A673 (cell line): ENCODE measurements around the gene SEL1L3. TPM values are rescaled to one million over a fixed set of nuclear protein-coding genes. Genes with fewer than 3 reads are reported as not detected.

ENCODE experiments used
- BruUV-seq: library from RNA; stranded (reverse); fragments of 400-500 nt; replicated peaks from 2 replicates; lab custom pipeline; 2021; lab: Mats Ljungman, UMichigan
- CTCF ChIA-PET: fragments of 300-600 bp; sonication (Branson Sonifier 250); formaldehyde crosslinking; loops from one replicate; lab custom pipeline; 2022; ENCODE audit warnings: antibody characterized with exemption; lab: Charles Lee
- POLR2A ChIA-PET: fragments of 300-600 bp; sonication (Branson Sonifier 250); formaldehyde crosslinking; loops from one replicate; lab custom pipeline; 2022; ENCODE audit warnings: antibody characterized with exemption; ENCODE audit not compliant: low non-redundant PET; lab: Charles Lee
- DNase-seq: peaks from one replicate; pipeline ENCODE4 v3.0.0-alpha.2; 2015; ENCODE audit warnings: low spot score
- H3K27ac ChIP-seq: fragments of 200-600 bp; sonication (generic); 2 replicates; pipeline ENCODE4 v1.5.1; 2016; ENCODE audit warnings: mixed run types, low read depth, mild to moderate bottlenecking, mixed read lengths, antibody characterized with exemption, low read length; ENCODE audit not compliant: poor library complexity, severe bottlenecking
- H3K27me3 ChIP-seq: fragments of 200-600 bp; sonication (generic); replicated peaks from 2 replicates; pipeline ENCODE4 v1.6.1; 2017; ENCODE audit warnings: mixed run types, low read depth, mild to moderate bottlenecking, mixed read lengths, antibody characterized with exemption, low read length; ENCODE audit not compliant: insufficient read depth, poor library complexity
- H3K36me3 ChIP-seq: fragments of 200-600 bp; sonication (generic); 2 replicates; pipeline ENCODE4 v1.6.1; 2016; ENCODE audit warnings: mixed run types, mild to moderate bottlenecking, mixed read lengths, antibody characterized with exemption, low read length; ENCODE audit not compliant: insufficient read depth, poor library complexity, severe bottlenecking
- H3K4me1 ChIP-seq: fragments of 200-600 bp; sonication (generic); 2 replicates; pipeline ENCODE4 v1.6.1; 2017; ENCODE audit warnings: mixed run types, mild to moderate bottlenecking, mixed read lengths, antibody characterized with exemption, low read length; ENCODE audit not compliant: insufficient read depth, poor library complexity, severe bottlenecking
- H3K4me3 ChIP-seq: fragments of 200-600 bp; sonication (generic); 2 replicates; pipeline ENCODE4 v1.5.1; 2016; ENCODE audit warnings: low read depth, mixed run types, mild to moderate bottlenecking, mixed read lengths, low read length; ENCODE audit not compliant: poor library complexity, severe bottlenecking
- H3K9me3 ChIP-seq: fragments of 200-600 bp; sonication (generic); 2 replicates; pipeline ENCODE4 v1.6.1; 2016; ENCODE audit warnings: mixed run types, low read depth, mild to moderate bottlenecking, mixed read lengths, antibody characterized with exemption, low read length; ENCODE audit not compliant: poor library complexity, severe bottlenecking
- CTCF ChIP-seq: fragments of 300-800, 200-600 bp; sonication (generic); conservative IDR thresholded peaks from 2 replicates; pipeline ENCODE4 v1.5.1; 2017; ENCODE audit warnings: low read depth, mild to moderate bottlenecking, antibody characterized with exemption, low read length, moderate library complexity, mixed read lengths
- EZH2 ChIP-seq: fragments of 200-600 bp; sonication (generic); IDR thresholded peaks from 2 replicates; pipeline ENCODE4 v1.6.1; 2017; ENCODE audit warnings: borderline replicate concordance, low read depth, mild to moderate bottlenecking, mixed read lengths, antibody characterized with exemption, low read length; ENCODE audit not compliant: poor library complexity, severe bottlenecking
- intact Hi-C: fragments of 100-400 bp; cut with micrococcal nuclease; formaldehyde crosslinking; loops from one replicate; pipeline ENCODE4 v1.10.0; 2022; ENCODE audit not compliant: unreplicated experiment
- total RNA-seq: library from RNA; stranded (reverse); gene quantifications from 2 replicates; pipeline ENCODE4 v1.2.3, GENCODE V29; 2021

SEL1L3 gene
- total RNA-seq, 1 experiment from 2014 or later = 40.0 TPM

- BruUV-seq = no TSS peak
- no peak overlapping the region for H3K4me3 ChIP-seq
- H3K27me3 ChIP-seq = no peaks in the 10 kb centered on the region
- TF ChIP-seq CTCF (no peak), EZH2 (no peak)
- intact Hi-C loops = no loop called here
- DNase-seq = no peak
- H3K9me3 ChIP-seq = no peaks in the 10 kb centered on the region
- ChIA-PET POLR2A (no interaction called here), CTCF (no interaction called here)
- no peaks in the 10 kb centered on the region for H3K4me1 ChIP-seq
- H3K27ac ChIP-seq = no peak overlapping the region
- H3K36me3 ChIP-seq = peaks cover 23% of the 10 kb centered on the region
Measured at GRCh38 chr4:25776795-25777194, 86.0 kb downstream of the SEL1L3 start.

GRCh38 chr4:25775166-25775565, 87.6 kb downstream of the SEL1L3 start:
- POLR2A ChIA-PET = no interaction called here
- CTCF ChIA-PET = no interaction called here
- H3K27me3 ChIP-seq = no peaks in the 10 kb centered on the region
- no peaks in the 10 kb centered on the region for H3K9me3 ChIP-seq
- no peak overlapping the region for H3K27ac ChIP-seq
- intact Hi-C loops = no loop called here
- H3K4me3 ChIP-seq = no peak overlapping the region
- no peak for TF ChIP-seq EZH2
- TF ChIP-seq CTCF = no peak
- BruUV-seq = no TSS peak
- no peaks in the 10 kb centered on the region for H3K4me1 ChIP-seq
- peaks cover 23% of the 10 kb centered on the region for H3K36me3 ChIP-seq
- DNase-seq = no peak

- no peaks in the 10 kb centered on the region for H3K27me3 ChIP-seq
- TF ChIP-seq EZH2 (no peak), CTCF (no peak)
- H3K4me1 ChIP-seq = no peaks in the 10 kb centered on the region
- no peaks in the 10 kb centered on the region for H3K9me3 ChIP-seq
- intact Hi-C loops = no loop called here
- H3K4me3 ChIP-seq = no peak overlapping the region
- ChIA-PET CTCF (no interaction called here), POLR2A (no interaction called here)
- no peak overlapping the region for H3K27ac ChIP-seq
- no peak for DNase-seq
- H3K36me3 ChIP-seq = peaks cover 15% of the 10 kb centered on the region
- BruUV-seq = no TSS peak
Measured at GRCh38 chr4:25773358-25773757, 89.4 kb downstream of the SEL1L3 start.
